ENCODE measurements around the gene ZFP90. TPM values are rescaled to one million over a fixed set of nuclear protein-coding genes. Genes with fewer than 3 reads are reported as not detected.

ZFP90 gene
- total RNA-seq, 1 experiment from 2014 or later: 14.5 TPM

- ChIA-PET POLR2A (ENCODE audit: unreplicated experiment) (no interaction called here), CTCF (no interaction called here)
- Histone ChIP-seq H3K9me2 (ENCODE audit: insufficient read depth) (no peaks in the 10 kb centered on the region), H3K4me2 (no peak overlapping the region), H3K4me3 (no peak overlapping the region), H3K4me1 (replicated peaks; ENCODE audit: insufficient read depth) (no peaks in the 10 kb centered on the region), H3F3A (ENCODE audit: insufficient read depth, low read depth) (no peaks in the 10 kb centered on the region), H3K9me3 (ENCODE audit: insufficient read depth, low read depth) (peaks cover 28% of the 10 kb centered on the region), H4K20me1 (ENCODE audit: insufficient read depth) (no peaks in the 10 kb centered on the region), H3K36me3 (ENCODE audit: low read depth) (no peaks in the 10 kb centered on the region; the same call in 1 of the 2 replicates), H3K27me3 (ENCODE audit: insufficient read depth, low read depth) (no peaks in the 10 kb centered on the region), H3K79me2 (ENCODE audit: low read depth) (no peaks in the 10 kb centered on the region), H2AFZ (no peak overlapping the region), H3K27ac (no peak overlapping the region)
- TF ChIP-seq EZH2 (IDR thresholded peaks at IDR 0.05; ENCODE audit: low read depth): no peak
- no peak for TF ChIP-seq CTCF (conservative IDR thresholded peaks at IDR 0.05)
- BruUV-seq (replicated peaks): no TSS peak
- intact Hi-C loops (cut with micrococcal nuclease; ENCODE audit: unreplicated experiment): no loop called here
- DNase-seq: no peak
These were observed 36.0 kb downstream of the ZFP90 start for GRCh38 chr16:68575082-68575481.

GRCh38 chr16:68577352-68577853 is 38.3 kb downstream of the ZFP90 start:
- Histone ChIP-seq H3K9me2 (ENCODE audit: insufficient read depth) (no peaks in the 10 kb centered on the region), H3K79me2 (ENCODE audit: low read depth) (no peaks in the 10 kb centered on the region), H3K27ac (no peak overlapping the region), H3F3A (ENCODE audit: insufficient read depth, low read depth) (no peaks in the 10 kb centered on the region), H4K20me1 (ENCODE audit: insufficient read depth) (no peaks in the 10 kb centered on the region), H3K4me2 (no peak overlapping the region), H3K4me3 (no peak overlapping the region), H2AFZ (no peak overlapping the region), H3K36me3 (ENCODE audit: low read depth) (no peaks in the 10 kb centered on the region), H3K9me3 (ENCODE audit: insufficient read depth, low read depth) (peaks cover 18% of the 10 kb centered on the region), H3K27me3 (ENCODE audit: insufficient read depth, low read depth) (no peaks in the 10 kb centered on the region), H3K4me1 (replicated peaks; ENCODE audit: insufficient read depth) (no peaks in the 10 kb centered on the region)
- ChIA-PET CTCF (no interaction called here), POLR2A (ENCODE audit: unreplicated experiment) (no interaction called here)
- intact Hi-C loops (cut with micrococcal nuclease; ENCODE audit: unreplicated experiment): no loop called here
- TF ChIP-seq EZH2 (IDR thresholded peaks at IDR 0.05; ENCODE audit: low read depth) (no peak), CTCF (conservative IDR thresholded peaks at IDR 0.05) (no peak)
- no peak for DNase-seq
- BruUV-seq (replicated peaks): no TSS peak

GRCh38 chr16:68590201-68590994 is 51.3 kb downstream of the ZFP90 start:
- Histone ChIP-seq H4K20me1 (ENCODE audit: insufficient read depth) (no peaks in the 10 kb centered on the region), H3K9me2 (ENCODE audit: insufficient read depth) (no peaks in the 10 kb centered on the region), H3F3A (ENCODE audit: insufficient read depth, low read depth) (no peaks in the 10 kb centered on the region), H2AFZ (no peak overlapping the region), H3K4me2 (peak overlapping the region; percentile 62), H3K27ac (no peak overlapping the region), H3K4me1 (replicated peaks; ENCODE audit: insufficient read depth) (no peaks in the 10 kb centered on the region), H3K79me2 (ENCODE audit: low read depth) (no peaks in the 10 kb centered on the region), H3K36me3 (ENCODE audit: low read depth) (no peaks in the 10 kb centered on the region), H3K27me3 (ENCODE audit: insufficient read depth, low read depth) (no peaks in the 10 kb centered on the region), H3K9me3 (ENCODE audit: insufficient read depth, low read depth) (no peaks in the 10 kb centered on the region), H3K4me3 (no peak overlapping the region)
- no TSS peak for BruUV-seq (replicated peaks)
- intact Hi-C loops (cut with micrococcal nuclease; ENCODE audit: unreplicated experiment): loop anchor here (2.0 to 5.0 kb wide), 4 partner anchors 114 to 312 kb away; partner anchors contain the start of gene TANGO6
- ChIA-PET CTCF (interaction anchor here (0.6 to 1.7 kb wide), 15 partner anchors 35 to 534 kb away, joined by 3 to 17 read pairs (median 4); no protein-coding TSS in a partner anchor), POLR2A (ENCODE audit: unreplicated experiment) (interaction anchor here (0.5 to 0.6 kb wide), 2 partner anchors 9 to 86 kb away, joined by 3 read pairs; no protein-coding TSS in a partner anchor)
- DNase-seq: peak; percentile 46 to 79
- TF ChIP-seq CTCF (conservative IDR thresholded peaks at IDR 0.05) (peak; percentile 92), EZH2 (IDR thresholded peaks at IDR 0.05; ENCODE audit: low read depth) (no peak)

All from PC-9 (cell line).